HG03558 (cell line): ENCODE data around the gene NPIPA2.
"Not testable (repeated sequence)": the region's sequence is repeated elsewhere in the genome, so short reads cannot be mapped to it uniquely, and the experiment has no call there.

Source experiments
- ATAC-seq: cut with Tn5 transposase; IDR thresholded peaks from one replicate; pipeline ENCODE4 v1.9.1; 2021; ENCODE audit warnings: moderate number of reproducible peaks; ENCODE audit not compliant: unreplicated experiment; ENCODE audit errors: extremely low read depth

Gene NPIPA2

DNA sequence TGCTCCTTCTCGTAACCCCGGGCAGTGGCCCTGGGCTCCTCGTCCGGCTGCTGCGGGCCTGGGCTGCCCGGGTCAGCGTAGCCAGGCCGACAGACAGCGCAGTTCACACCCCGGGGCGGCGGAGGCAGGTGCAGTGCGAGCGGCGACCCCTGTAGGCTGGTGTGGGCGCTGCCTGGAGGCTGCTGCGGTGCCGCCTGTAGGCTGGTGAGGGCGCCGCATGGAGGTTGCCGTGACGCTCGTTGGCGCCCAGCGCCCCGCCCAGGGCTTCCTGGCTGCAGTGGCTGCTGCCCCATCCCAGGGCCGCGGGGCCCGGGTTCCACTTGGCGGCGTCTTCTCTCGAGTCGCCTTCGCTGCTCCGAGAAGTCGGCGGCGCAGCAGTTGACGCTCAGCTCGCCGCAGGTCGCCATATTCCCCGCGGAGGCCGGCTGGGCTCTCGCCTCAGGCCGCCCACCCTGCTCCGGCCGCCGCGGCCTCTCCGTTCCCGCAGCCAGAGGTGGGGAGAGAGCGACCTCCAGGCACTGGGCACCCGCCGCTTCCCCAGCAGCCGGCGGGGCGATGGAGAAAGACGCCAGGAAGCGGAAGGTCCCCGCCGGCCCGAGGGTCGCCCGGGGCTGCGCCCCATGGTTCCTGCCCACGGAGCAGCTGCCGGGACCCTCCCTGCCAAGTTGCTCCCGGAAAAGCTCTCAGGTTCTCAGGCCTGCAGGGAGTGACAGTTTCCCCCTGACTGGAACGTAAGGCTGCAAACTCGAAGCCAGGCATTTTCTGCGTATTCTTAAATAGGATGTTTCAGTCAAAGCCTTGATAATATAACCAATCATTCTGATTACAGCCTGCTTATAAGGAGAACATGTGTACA lies at the start of gene NPIPA2:
TSS of gene NPIPA2 (plus strand) at position 261 of the 856 bp plus-strand sequence. CDS start 5,533 bp downstream, outside the sequence.
- ATAC-seq = peak; percentile 88

- ATAC-seq = not testable (repeated sequence)
These were observed 48.2 kb upstream of the NPIPA2 start, which contains the start of gene PLA2G10 for GRCh38 chr16:14694129-14694528. Gene PLA2G10 (minus strand): TSS chr16:14694308. CDS start chr16:14694229, 79 bp downstream.

DNA sequence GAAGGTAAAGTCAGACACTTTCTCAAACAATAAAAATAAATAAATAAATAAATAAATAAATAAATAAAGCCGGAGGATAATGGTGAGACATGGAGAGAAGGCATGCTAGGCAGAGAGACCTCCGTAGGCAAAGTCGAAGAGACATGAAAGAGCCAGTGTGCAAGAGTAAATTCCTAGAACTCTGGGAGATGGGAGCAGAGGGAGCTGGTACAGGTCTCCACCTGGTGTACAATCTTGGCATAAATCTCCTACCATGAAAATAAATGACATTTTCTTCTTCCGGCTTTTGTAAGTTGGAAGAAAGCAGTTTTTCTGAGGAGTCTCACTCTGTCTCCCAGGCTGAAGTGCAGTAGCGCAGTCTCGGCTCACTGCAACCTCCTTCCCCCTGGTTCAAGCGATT lies 40.5 kb upstream of the NPIPA2 start:
- ATAC-seq = not testable (repeated sequence)

DNA sequence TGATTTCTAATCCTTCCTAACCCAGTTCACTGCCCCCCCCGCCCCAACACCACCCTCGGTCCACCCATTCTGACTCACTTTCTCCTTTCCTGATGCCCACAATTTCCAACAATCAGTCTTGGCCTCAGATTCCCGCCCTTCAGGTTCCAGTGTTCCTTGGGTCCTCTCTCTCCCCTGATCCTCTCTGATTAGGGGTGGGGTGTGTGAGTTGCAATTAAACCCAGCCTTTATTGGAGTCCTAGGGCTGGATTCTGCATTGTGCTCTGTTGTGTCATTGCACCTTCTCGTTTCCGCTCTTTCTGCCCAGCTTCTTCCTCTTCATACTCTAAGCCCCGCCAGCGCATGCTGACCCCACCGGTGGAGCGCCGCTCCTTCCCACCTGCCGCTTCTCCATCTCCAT lies 39.7 kb upstream of the NPIPA2 start:
- not testable (repeated sequence) for ATAC-seq

- ATAC-seq = peak; percentile 87
These were observed 38.9 kb upstream of the NPIPA2 start, which contains the start of gene NPIPA3 for GRCh38 chr16:14703156-14704011. Gene NPIPA3 (plus strand): TSS chr16:14703411. CDS start chr16:14708944, 5,533 bp downstream.

- ATAC-seq = not testable (repeated sequence)
These were observed 9.1 kb upstream of the NPIPA2 start for GRCh38 chr16:14733233-14733632.

DNA sequence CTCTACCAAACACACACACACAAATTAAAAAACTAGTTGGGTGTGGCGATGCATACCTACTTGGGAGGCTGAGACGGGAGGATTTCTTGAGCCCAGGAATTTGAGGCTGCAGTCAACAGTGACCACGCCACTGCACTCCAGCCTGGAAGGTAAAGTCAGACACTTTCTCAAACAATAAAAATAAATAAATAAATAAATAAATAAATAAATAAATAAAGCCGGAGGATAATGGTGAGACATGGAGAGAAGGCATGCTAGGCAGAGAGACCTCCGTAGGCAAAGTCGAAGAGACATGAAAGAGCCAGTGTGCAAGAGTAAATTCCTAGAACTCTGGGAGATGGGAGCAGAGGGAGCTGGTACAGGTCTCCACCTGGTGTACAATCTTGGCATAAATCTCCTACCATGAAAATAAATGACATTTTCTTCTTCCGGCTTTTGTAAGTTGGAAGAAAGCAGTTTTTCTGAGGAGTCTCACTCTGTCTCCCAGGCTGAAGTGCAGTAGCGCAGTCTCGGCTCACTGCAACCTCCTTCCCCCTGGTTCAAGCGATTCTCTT lies 1.4 kb upstream of the NPIPA2 start:
- not testable (repeated sequence) for ATAC-seq

DNA sequence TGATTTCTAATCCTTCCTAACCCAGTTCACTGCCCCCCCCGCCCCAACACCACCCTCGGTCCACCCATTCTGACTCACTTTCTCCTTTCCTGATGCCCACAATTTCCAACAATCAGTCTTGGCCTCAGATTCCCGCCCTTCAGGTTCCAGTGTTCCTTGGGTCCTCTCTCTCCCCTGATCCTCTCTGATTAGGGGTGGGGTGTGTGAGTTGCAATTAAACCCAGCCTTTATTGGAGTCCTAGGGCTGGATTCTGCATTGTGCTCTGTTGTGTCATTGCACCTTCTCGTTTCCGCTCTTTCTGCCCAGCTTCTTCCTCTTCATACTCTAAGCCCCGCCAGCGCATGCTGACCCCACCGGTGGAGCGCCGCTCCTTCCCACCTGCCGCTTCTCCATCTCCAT lies 539 bp upstream of the NPIPA2 start:
- ATAC-seq = not testable (repeated sequence)

DNA sequence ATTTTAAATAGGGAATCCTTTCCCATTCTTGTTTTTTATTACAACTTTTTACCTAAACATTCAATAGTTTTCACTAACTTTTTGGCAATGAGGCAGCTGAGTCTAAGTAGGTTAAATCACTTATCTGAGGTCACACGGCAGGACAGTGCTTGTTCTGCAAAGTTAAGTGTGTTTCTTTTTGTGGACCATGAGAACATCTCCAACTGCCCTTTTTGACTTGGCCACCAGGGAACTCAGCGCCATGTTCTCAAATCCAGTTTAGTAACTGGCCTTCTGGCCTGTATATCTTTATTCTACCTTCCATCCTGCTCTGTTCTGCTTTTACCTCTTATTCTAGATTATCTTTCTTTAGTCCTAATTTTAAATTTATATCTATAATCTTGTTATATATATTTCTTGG lies 31.3 kb downstream of the NPIPA2 start:
- not testable (repeated sequence) for ATAC-seq

DNA sequence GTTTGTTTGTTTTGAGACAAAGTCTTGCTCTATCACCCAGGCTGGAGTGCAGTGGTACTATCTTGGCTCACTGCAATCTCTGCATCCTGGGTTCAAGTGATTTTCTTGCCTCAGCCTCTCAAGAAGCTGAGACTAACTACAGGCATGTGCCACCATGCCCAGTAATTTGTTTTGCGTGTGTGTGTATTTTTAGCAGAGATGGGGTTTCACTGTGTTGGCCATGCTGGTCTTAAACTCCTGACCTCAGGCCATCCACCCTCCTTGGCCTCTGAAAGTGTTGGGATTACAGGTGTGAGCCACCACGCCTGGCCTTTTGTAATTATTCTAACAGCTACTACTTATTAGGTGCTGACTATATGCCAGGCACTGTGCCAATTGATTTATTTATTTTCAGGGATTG lies 33.3 kb downstream of the NPIPA2 start:
- ATAC-seq = not testable (repeated sequence)

DNA sequence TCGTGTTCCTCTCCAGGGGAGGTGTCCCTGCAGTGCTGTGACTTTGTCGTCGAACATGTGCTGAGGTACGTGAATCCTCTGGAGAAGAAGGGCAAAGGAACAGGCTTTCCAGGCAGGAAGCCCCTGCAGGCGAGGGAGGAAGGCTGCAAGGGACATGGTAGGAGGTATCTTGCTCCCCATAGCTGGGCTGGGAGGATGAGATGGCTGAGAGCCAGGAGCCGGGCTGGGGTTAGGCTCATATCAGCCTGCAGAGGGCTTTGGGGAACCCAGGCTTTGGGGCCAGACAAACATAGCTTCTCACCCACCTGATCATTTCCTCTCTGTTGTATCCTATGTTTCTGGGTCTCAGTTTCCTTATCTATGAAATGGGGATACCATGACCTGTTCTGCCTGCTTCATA lies 34.4 kb downstream of the NPIPA2 start:
- ATAC-seq = not testable (repeated sequence)

GRCh38 chr16:14779368-14779877 lies 37.1 kb downstream of the NPIPA2 start:
- ATAC-seq = not testable (repeated sequence)

- not testable (repeated sequence) for ATAC-seq
These were observed 43.8 kb downstream of the NPIPA2 start for GRCh38 chr16:14786180-14786579.

- ATAC-seq = not testable (repeated sequence)
These were observed 47.2 kb downstream of the NPIPA2 start for GRCh38 chr16:14789577-14789976.

DNA sequence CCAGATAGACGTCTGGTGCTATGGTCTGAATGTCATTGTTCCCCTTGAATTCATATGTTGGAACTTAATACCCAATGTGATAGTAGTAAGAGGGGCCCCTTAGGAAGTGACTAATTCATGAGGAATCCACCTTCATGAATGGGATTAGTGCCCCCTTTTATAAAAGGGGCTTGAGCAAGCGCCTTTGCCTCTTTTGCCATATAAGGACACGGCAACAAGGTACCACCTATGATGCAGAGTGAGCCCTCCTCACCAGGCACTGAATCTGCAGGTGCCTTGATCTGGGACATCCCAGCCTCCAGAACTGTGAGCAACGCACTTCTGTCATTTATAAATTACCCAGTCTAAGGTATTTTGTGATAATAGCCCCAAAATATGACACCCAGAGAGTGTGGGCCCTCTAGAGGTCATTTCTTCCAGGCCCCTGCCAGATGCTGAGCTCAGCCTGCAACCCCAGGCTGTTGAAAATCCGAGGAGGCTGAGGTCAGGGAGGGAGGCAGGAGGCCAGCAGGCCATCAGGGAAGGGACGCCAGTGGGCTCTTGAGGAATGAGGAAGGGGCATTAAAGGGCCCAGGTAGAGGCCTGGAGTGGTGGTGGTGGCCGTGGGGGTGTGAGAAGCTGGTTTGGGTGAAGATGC lies 48.1 kb downstream of the NPIPA2 start:
- ATAC-seq = not testable (repeated sequence)

DNA sequence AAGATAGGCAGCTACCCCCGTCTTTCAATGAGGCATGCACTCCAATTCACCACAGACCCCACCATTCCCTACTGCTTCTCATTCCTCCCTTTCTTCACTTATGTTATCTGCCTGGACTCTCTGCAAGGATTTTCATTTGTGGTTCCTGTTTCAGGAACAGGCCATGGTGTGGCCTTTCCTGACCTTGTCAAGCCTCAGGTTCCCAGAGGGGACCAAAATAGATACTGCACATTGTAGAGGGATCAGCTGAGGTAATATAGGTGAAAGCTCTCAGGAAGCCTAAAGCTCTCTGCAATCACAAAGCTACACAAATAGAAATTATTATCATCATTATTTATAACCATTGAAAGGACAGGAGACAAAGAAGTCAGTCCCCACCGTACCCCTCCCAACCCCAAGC lies 50.6 kb downstream of the NPIPA2 start:
- ATAC-seq = not testable (repeated sequence)

DNA sequence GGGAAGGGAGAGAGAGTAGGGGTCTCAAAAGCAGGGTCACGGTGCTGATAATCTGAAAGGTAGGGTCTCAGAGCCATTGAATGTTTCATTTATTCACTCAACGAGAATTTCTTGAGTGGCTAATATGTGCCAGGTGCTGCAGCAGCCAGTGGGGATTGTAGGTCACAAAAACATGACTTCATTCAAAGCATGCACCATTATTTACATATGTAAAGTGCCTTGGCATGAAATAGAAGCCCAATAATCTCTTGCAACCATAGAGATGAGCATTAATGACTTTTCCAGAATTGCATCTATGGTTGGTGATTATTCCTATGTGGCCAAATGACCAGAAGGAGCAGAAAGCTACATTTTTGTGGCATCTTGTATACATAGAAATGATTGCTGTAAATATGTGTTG lies 55.2 kb downstream of the NPIPA2 start:
- not testable (repeated sequence) for ATAC-seq

- ATAC-seq = not testable (repeated sequence)
These were observed 61.2 kb downstream of the NPIPA2 start for GRCh38 chr16:14803577-14803976.

- ATAC-seq = not testable (repeated sequence)
These were observed 64.9 kb downstream of the NPIPA2 start for GRCh38 chr16:14807184-14807678.
